GM23248 (cell line): Measurements from ENCODE around the gene GPRIN2.

ENCODE experiments used
- EZH2 ChIP-seq: fragments of 200-600 bp; sonication (generic); IDR thresholded peaks from 2 replicates; pipeline ENCODE4 v1.6.1; 2018; ENCODE audit warnings: antibody characterized with exemption, mild to moderate bottlenecking; ENCODE audit not compliant: insufficient read depth, poor library complexity, severe bottlenecking
- EZH2phosphoT487 ChIP-seq: fragments of 200-600 bp; sonication (generic); IDR thresholded peaks from 2 replicates; pipeline ENCODE4 v1.6.1; 2018; ENCODE audit warnings: antibody characterized with exemption, moderate library complexity, mild to moderate bottlenecking, low read depth; ENCODE audit not compliant: insufficient read depth

GRCh38 chr10:46517541-46517940 lies 38.9 kb downstream of the GPRIN2 start:
- TF ChIP-seq EZH2 (no peak), EZH2phosphoT487 (no peak)
